Measurements from ENCODE around the gene VAMP4.

- TF ChIP-seq, protein P1, sequence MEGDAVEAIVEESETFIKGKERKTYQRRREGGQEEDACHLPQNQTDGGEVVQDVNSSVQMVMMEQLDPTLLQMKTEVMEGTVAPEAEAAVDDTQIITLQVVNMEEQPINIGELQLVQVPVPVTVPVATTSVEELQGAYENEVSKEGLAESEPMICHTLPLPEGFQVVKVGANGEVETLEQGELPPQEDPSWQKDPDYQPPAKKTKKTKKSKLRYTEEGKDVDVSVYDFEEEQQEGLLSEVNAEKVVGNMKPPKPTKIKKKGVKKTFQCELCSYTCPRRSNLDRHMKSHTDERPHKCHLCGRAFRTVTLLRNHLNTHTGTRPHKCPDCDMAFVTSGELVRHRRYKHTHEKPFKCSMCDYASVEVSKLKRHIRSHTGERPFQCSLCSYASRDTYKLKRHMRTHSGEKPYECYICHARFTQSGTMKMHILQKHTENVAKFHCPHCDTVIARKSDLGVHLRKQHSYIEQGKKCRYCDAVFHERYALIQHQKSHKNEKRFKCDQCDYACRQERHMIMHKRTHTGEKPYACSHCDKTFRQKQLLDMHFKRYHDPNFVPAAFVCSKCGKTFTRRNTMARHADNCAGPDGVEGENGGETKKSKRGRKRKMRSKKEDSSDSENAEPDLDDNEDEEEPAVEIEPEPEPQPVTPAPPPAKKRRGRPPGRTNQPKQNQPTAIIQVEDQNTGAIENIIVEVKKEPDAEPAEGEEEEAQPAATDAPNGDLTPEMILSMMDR (conservative IDR thresholded peaks at IDR 0.05; ENCODE audit: low read depth in 2 of 2) = no peak
- TF ChIP-seq EZH2 (IDR thresholded peaks at IDR 0.05; ENCODE audit: low read depth, unreplicated experiment) = no peak
- TF ChIP-seq CREB1 (CRISPR knock-in tag; IDR thresholded peaks at IDR 0.05; ENCODE audit: low read depth) = no peak
- no peak for TF ChIP-seq EZH2phosphoT487 (IDR thresholded peaks at IDR 0.05; ENCODE audit: unreplicated experiment)
- no peak for TF ChIP-seq POLR2AphosphoS5 (IDR thresholded peaks at IDR 0.05; ENCODE audit: low read depth)
- no peak for TF ChIP-seq JUNB (IDR thresholded peaks at IDR 0.05; ENCODE audit: unreplicated experiment)
- TF ChIP-seq REST (IDR thresholded peaks at IDR 0.05; ENCODE audit: unreplicated experiment) = no peak
- no peak for TF ChIP-seq STAT1 (IDR thresholded peaks at IDR 0.05; ENCODE audit: unreplicated experiment)
- no peak for TF ChIP-seq ZNF462 (CRISPR knock-in tag; IDR thresholded peaks at IDR 0.05)
- no peak for TF ChIP-seq ETS1 (IDR thresholded peaks at IDR 0.05)
- TF ChIP-seq ZNF114 (CRISPR knock-in tag; IDR thresholded peaks at IDR 0.05) = no peak
- no peak for TF ChIP-seq ZNF331 (CRISPR knock-in tag; IDR thresholded peaks at IDR 0.05; ENCODE audit: low read depth)
- TF ChIP-seq NANOG (IDR thresholded peaks at IDR 0.05; ENCODE audit: borderline replicate concordance) = no peak
Measured at GRCh38 chr1:171668372-171668771, 73.5 kb downstream of the VAMP4 start.

All from GM23338 (cell line).